Vagina (tissue), 2 donors: Measurements from ENCODE around the gene CLSTN1. TPM values are rescaled to one million over a fixed set of nuclear protein-coding genes. Genes with fewer than 3 reads are reported as not detected.
A peak's percentile ranks its signal among the peaks of the same experiment; 100 is the strongest.

Source experiments
- DNase-seq, 2 donors: peaks; one replicate each; pipeline ENCODE4 v3.0.0-alpha.2; 2017; ENCODE audit errors: extremely low spot score in 2 of 2
- H3K27ac ChIP-seq: fragments of 200-600 bp; sonication (generic); one replicate; pipeline ENCODE4 v1.5.1; 2019
- H3K27me3 ChIP-seq: fragments of 200-600 bp; sonication (generic); one replicate; pipeline ENCODE4 v1.5.1; 2019
- H3K36me3 ChIP-seq, 2 donors: fragments of 200-600 bp; sonication (generic); one replicate each; pipeline ENCODE4 v1.5.1; 2017 to 2019
- H3K4me1 ChIP-seq: fragments of 200-600 bp; sonication (generic); one replicate; pipeline ENCODE4 v1.5.1; 2019
- H3K4me3 ChIP-seq, 2 donors: fragments of 200-600 bp; sonication (generic); 1 replicate in 1 of 2; 2 replicates in 1 of 2; pipeline ENCODE4 v1.5.1; 2016 to 2019
- H3K9me3 ChIP-seq: fragments of 200-600 bp; sonication (generic); one replicate; pipeline ENCODE4 v1.5.1; 2019
- POLR2A ChIP-seq, 2 donors: fragments of 450-650 bp; IDR thresholded peaks; one replicate each; pipeline ENCODE4 v1.6.1; 2017; ENCODE audit warnings: antibody characterized with exemption in 2 of 2, mild to moderate bottlenecking in 2 of 2, moderate library complexity in 2 of 2
- POLR2AphosphoS5 ChIP-seq, 2 donors: sonication (generic); formaldehyde crosslinking; IDR thresholded peaks; one replicate each; pipeline ENCODE4 v1.9.0; 2017; ENCODE audit warnings: antibody characterized with exemption in 2 of 2, mild to moderate bottlenecking in 2 of 2, low read depth in 1 of 2; ENCODE audit not compliant: insufficient read depth in 1 of 2
- intact Hi-C: fragments of 100-400 bp; cut with DNase I; formaldehyde crosslinking; loops from one replicate; pipeline ENCODE4 v1.15.1; 2023
- total RNA-seq: library from RNA; depleted of rRNA; stranded (reverse); fragments of >200 nt; gene quantifications from one replicate; pipeline ENCODE4 v1.2.3, GENCODE V29; 2016
- TF ChIP-seq, protein P1 (sequence below), 3 experiments: fragments of 450-650 bp in 2 of 3; fragments of 200-600 bp in 1 of 3; sonication (generic) in 1 of 3; IDR thresholded peaks; one replicate each; pipeline ENCODE4 v1.5.1; 2017 to 2019; ENCODE audit warnings: antibody characterized with exemption in 3 of 3, mild to moderate bottlenecking in 2 of 3, moderate library complexity in 2 of 3

Gene CLSTN1
- total RNA-seq, 1 donor from 2014 or later = 96.5 TPM

- Histone ChIP-seq H3K27me3 (no peaks in the 10 kb centered on the region), H3K4me3 (no peak overlapping the region), H3K27ac (no peak overlapping the region), H3K36me3 (peaks cover 0 to 74% of the 10 kb centered on the region in 2 donors), H3K4me1 (no peaks in the 10 kb centered on the region), H3K9me3 (no peaks in the 10 kb centered on the region)
- TF ChIP-seq, protein P1, sequence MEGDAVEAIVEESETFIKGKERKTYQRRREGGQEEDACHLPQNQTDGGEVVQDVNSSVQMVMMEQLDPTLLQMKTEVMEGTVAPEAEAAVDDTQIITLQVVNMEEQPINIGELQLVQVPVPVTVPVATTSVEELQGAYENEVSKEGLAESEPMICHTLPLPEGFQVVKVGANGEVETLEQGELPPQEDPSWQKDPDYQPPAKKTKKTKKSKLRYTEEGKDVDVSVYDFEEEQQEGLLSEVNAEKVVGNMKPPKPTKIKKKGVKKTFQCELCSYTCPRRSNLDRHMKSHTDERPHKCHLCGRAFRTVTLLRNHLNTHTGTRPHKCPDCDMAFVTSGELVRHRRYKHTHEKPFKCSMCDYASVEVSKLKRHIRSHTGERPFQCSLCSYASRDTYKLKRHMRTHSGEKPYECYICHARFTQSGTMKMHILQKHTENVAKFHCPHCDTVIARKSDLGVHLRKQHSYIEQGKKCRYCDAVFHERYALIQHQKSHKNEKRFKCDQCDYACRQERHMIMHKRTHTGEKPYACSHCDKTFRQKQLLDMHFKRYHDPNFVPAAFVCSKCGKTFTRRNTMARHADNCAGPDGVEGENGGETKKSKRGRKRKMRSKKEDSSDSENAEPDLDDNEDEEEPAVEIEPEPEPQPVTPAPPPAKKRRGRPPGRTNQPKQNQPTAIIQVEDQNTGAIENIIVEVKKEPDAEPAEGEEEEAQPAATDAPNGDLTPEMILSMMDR (IDR thresholded peaks at IDR 0.05) = no peak
- TF ChIP-seq POLR2AphosphoS5 (IDR thresholded peaks at IDR 0.05; ENCODE audit: insufficient read depth in 1 of 2, low read depth in 1 of 2) (peak in 1 of 2 donors; percentile 12), POLR2A (IDR thresholded peaks at IDR 0.05) (no peak)
- DNase-seq = no peak
- intact Hi-C loops = no loop called here
These were observed 93.5 kb downstream of the CLSTN1 start for GRCh38 chr1:9730096-9730901.

DNA sequence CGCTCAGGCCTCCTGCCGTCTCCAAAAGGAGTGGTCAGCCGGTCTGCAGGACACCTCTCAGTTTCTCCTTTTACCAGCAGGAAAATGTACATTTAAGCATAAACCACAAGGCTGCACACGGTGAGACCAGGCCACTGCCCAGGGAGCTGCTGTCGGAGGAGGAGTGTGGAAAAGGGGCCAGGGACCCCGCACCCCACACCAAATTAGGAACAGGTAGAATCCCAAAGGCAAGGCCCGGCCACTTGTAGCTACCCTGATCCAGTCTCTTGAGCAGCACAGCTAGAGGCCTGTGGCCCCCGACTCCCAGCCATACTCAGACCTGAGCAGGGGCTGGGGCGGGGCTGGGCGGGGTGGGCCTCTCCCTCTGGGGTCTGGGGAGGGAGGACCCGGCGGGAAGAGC lies 94.2 kb downstream of the CLSTN1 start:
- Histone ChIP-seq H3K9me3 (no peaks in the 10 kb centered on the region), H3K4me3 (no peak overlapping the region), H3K27ac (no peak overlapping the region), H3K36me3 (peaks cover 0 to 66% of the 10 kb centered on the region in 2 donors), H3K4me1 (no peaks in the 10 kb centered on the region), H3K27me3 (no peaks in the 10 kb centered on the region)
- TF ChIP-seq POLR2AphosphoS5 (IDR thresholded peaks at IDR 0.05; ENCODE audit: insufficient read depth in 1 of 2, low read depth in 1 of 2) = no peak
- no peak for TF ChIP-seq POLR2A (IDR thresholded peaks at IDR 0.05)
- TF ChIP-seq, protein P1 (IDR thresholded peaks at IDR 0.05) = no peak
- intact Hi-C loops = loop anchor here (10.0 kb wide), 1 partner anchor 135 kb away; no protein-coding TSS in a partner anchor
- no peak for DNase-seq

- Histone ChIP-seq H3K27ac (no peak overlapping the region), H3K27me3 (no peaks in the 10 kb centered on the region), H3K4me3 (no peak overlapping the region), H3K9me3 (no peaks in the 10 kb centered on the region), H3K4me1 (no peaks in the 10 kb centered on the region), H3K36me3 (peaks cover 0 to 62% of the 10 kb centered on the region in 2 donors)
- TF ChIP-seq POLR2AphosphoS5 (IDR thresholded peaks at IDR 0.05; ENCODE audit: insufficient read depth in 1 of 2, low read depth in 1 of 2) (no peak), POLR2A (IDR thresholded peaks at IDR 0.05) (no peak)
- TF ChIP-seq, protein P1 (IDR thresholded peaks at IDR 0.05) = no peak
- DNase-seq = no peak
- intact Hi-C loops = loop anchor here (10.0 kb wide), 1 partner anchor 136 kb away; no protein-coding TSS in a partner anchor
These were observed 95.1 kb downstream of the CLSTN1 start for GRCh38 chr1:9728451-9729295.

GRCh38 chr1:9726905-9727595 lies 96.7 kb downstream of the CLSTN1 start:
- Histone ChIP-seq H3K27me3 (no peaks in the 10 kb centered on the region), H3K4me3 (no peak overlapping the region), H3K4me1 (no peaks in the 10 kb centered on the region), H3K27ac (no peak overlapping the region), H3K9me3 (peaks cover 6% of the 10 kb centered on the region), H3K36me3 (peaks cover 0 to 62% of the 10 kb centered on the region in 2 donors)
- TF ChIP-seq POLR2A (IDR thresholded peaks at IDR 0.05) (no peak), POLR2AphosphoS5 (IDR thresholded peaks at IDR 0.05; ENCODE audit: insufficient read depth in 1 of 2, low read depth in 1 of 2) (no peak)
- TF ChIP-seq, protein P1 (IDR thresholded peaks at IDR 0.05) = no peak
- intact Hi-C loops = loop anchor here (10.0 kb wide), 1 partner anchor 138 kb away; no protein-coding TSS in a partner anchor
- DNase-seq = no peak
